GM13976 (cell line): ENCODE measurements around the gene PDE2A.

Source experiments
- DNase-seq: peaks from one replicate; pipeline ENCODE4 v3.0.0; 2012; ENCODE audit warnings: low spot score
- in situ Hi-C: fragments of 300-500 bp; cut with MboI; formaldehyde crosslinking; loops from one replicate; pipeline ENCODE4 v1.12.0; 2022; ENCODE audit warnings: low sequenced_read_pairs, mixed read lengths, inconsistent platforms; ENCODE audit not compliant: unreplicated experiment
- TF ChIP-seq, protein P1 (sequence below): IDR thresholded peaks from 2 replicates; pipeline ENCODE4 v1.5.1; 2012; ENCODE audit warnings: borderline replicate concordance, mild to moderate bottlenecking; ENCODE audit not compliant: insufficient read depth; ENCODE audit errors: extremely low read depth, missing control alignments, control extremely low read depth

Gene PDE2A

DNA sequence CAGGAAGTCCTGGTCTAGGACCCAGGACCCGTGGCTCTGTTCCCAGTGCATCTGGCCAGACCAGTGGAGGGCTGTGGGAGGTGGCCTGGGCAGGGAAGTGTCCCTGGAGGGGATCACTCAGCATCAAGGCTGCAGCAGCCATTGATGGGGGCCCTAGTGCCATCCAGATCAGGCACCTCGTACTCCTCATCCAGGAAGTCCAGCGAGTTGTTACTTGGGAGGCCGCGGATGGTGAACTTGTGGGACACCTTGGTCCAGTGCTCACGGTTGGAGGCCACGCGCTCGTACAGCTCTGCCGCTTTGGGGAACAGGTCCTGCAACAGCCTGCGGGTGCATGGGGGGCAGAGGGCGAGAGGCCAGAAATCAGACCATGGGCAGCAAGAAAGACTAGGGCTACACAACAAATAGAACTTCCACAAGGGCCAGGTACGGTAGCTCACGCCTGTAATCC, 96.9 kb downstream of the PDE2A start:
- in situ Hi-C loops: no loop called here
- no peak for DNase-seq

DNA sequence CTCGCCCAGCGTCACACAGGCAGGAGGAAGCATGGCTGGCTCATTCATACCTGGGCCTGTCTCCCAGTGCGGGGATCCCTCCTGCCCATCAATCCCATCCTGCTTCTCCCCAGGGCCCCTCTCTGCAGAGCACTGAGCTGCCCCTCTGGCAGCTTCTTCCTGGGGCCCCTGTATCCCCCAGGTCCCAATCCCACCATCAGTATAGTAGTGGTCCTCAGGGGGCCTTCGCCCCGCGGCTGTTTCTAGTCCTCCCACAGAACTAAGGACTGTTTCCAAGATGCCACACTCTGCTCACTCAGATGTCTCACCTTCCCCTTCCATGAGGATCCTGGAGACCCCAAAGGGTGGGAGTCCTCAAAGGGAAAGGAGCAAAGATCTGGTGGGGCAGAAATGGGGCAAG, 97.6 kb downstream of the PDE2A start:
- TF ChIP-seq, protein P1, sequence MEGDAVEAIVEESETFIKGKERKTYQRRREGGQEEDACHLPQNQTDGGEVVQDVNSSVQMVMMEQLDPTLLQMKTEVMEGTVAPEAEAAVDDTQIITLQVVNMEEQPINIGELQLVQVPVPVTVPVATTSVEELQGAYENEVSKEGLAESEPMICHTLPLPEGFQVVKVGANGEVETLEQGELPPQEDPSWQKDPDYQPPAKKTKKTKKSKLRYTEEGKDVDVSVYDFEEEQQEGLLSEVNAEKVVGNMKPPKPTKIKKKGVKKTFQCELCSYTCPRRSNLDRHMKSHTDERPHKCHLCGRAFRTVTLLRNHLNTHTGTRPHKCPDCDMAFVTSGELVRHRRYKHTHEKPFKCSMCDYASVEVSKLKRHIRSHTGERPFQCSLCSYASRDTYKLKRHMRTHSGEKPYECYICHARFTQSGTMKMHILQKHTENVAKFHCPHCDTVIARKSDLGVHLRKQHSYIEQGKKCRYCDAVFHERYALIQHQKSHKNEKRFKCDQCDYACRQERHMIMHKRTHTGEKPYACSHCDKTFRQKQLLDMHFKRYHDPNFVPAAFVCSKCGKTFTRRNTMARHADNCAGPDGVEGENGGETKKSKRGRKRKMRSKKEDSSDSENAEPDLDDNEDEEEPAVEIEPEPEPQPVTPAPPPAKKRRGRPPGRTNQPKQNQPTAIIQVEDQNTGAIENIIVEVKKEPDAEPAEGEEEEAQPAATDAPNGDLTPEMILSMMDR: no peak
- no peak for DNase-seq
- in situ Hi-C loops: no loop called here

More for the DNA sequence above, 96.9 kb downstream of the PDE2A start:
- TF ChIP-seq, protein P1: no peak

DNA sequence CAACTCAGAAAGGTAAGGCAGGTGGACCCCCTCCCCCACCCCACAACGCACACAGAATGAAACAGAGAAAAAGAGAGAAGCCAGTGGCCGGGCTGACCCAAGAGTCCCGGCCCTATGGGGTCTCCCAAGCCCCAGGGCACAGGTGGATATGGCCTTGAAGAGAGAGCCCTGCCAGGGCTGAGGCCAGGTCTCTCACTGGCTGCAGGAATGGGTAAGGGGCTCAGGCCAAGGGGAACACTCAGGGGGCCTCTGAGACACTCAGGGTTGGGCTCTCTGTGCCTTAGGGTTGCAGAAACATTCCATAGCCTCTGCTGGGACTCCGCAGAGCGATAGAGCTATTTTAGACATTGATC, 98.0 kb downstream of the PDE2A start:
- in situ Hi-C loops: no loop called here
- no peak for DNase-seq
- TF ChIP-seq, protein P1: no peak

DNA sequence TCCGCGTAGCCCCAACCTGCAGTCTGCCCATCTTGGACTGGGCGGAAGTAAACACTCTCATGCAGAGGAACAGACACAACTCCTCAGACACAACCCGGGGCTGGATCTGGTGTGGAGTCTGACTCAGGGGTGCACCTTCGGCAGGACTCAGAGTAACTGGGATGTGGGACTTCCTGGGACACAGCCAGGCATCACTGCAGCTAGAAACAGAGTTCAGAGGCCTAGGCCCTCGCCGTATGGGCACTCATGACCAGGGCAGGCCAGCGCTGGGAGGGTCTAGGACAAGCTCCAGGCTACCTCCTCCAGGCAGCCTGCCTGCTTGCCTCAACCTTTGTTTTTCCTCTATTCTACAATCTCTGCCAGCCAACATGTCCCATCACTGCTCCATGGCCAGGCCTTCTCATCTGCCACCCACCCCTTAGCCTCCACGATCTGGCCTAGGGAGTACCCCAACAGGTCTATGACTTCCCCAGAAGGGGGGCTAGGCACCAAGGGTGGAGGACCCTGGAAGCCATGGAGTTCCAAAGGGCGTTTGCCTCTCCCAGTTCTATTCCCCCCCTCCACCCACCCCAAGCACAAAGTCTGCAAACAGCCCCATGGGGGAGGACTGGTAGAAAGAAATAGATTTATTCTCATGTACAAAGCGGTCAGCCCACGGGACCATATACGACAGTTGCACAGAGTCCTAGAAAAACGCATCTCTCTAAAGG, 98.5 kb downstream of the PDE2A start:
- TF ChIP-seq, protein P1: no peak
- DNase-seq: no peak
- in situ Hi-C loops: no loop called here

DNA sequence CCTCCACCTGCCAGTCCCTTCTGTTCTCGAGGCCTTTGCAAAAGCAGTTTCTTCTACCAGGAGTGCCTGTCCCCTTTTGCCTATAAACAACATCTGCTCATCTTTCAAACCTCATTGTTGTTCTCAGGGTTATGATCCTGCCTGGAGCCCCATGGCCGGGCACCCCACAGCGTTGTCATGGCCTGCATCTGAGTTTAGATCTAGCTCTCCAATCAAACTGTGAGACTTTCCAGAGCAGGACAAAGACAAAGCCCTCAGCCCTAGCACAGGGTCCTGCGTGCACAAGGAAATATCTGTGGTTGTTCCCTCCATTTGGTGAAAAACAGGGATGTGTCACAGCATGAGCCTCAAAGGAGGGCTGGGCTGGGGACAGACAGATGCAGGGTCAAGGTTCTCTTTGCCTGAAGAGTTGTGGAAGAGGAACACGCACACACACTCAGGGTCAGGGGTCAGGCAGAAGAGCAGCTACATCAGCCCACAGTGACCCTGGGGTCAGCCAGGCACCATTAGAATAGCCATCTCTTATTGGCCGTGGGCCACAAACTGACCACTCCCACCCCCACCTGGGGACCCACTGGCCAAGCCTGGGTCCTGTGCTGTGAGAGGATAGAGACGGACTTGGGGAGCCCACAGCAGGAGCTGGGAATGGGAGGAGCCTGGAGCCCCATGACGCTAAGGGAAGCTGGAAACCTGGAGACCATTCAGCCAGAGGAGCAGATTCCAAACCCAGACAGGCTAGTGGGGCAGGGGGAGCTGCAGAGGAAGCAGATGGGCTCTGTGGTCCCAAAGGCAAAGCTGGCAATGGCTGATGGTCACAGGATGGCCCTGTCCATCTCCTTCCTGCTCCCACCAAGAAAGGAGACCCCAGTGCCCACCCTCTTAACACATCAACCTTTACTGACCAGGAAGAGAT, 99.4 kb downstream of the PDE2A start:
- TF ChIP-seq, protein P1: no peak
- in situ Hi-C loops: loop anchor here (5.0 kb wide), 1 partner anchor 98 kb away; no protein-coding TSS in a partner anchor
- DNase-seq: no peak

DNA sequence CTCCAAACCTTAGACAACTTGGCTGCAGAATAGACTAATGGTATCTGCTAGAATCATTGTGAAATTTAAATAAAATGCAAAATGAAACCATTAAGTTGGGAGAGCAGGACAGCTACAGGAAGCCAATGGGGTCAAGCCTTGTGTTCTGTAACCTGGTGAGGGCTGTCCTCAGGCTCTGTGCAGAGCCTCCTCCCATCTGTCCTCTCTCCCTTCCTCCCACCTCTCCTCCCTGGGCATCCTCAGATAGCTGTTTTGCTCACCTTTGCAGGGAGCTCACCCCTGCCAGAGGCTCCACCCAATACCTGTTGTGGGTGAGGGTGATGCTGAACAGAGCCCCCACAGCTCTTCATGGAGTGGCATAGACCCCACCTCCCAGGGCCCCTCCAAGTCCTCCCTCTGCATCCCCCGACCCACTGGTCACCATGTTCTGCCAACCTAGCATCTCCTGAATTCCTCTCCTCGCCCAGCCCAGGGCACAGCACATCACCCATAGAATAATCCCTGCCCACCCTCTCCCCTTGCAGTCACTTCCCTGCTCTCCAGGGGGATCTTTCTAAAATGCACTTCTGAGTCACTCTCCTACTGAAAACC, 100.3 kb downstream of the PDE2A start:
- in situ Hi-C loops: loop anchor here (5.0 kb wide), 1 partner anchor 97 kb away; no protein-coding TSS in a partner anchor
- peak; percentile 8 for DNase-seq
- TF ChIP-seq, protein P1: no peak
